Mammary epithelial cell (primary cell): ENCODE results near the gene TIMM44.

Source experiments
- CTCF ChIP-seq, 2 donors: IDR thresholded peaks in 1 of 2; conservative IDR thresholded peaks in 1 of 2; 2 replicates each; pipeline ENCODE4 v1.5.1; 2011 to 2012; ENCODE audit warnings: inconsistent platforms in 2 of 2, low read length in 2 of 2, mild to moderate bottlenecking in 2 of 2, control low read depth in 1 of 2, low read depth in 1 of 2; ENCODE audit not compliant: insufficient read depth in 1 of 2; ENCODE audit errors: extremely low read depth in 1 of 2
- EZH2 ChIP-seq: IDR thresholded peaks from 2 replicates; pipeline ENCODE4 v1.6.1; 2012; ENCODE audit warnings: low read length, inconsistent platforms, borderline replicate concordance

- TF ChIP-seq CTCF (conservative IDR thresholded peaks at IDR 0.05 in 1 of 2, IDR thresholded peaks at IDR 0.05 in 1 of 2; ENCODE audit: extremely low read depth in 1 of 2, insufficient read depth in 1 of 2, low read depth in 1 of 2, low read length in 2 of 2), result peak; percentile 53 to 58
- TF ChIP-seq EZH2, result no peak
Observed at GRCh38 chr19:7928741-7929701, 14.4 kb downstream of the TIMM44 start.
